Medulla oblongata (tissue), 1 donor: ENCODE measurements around the gene NCOA3.
A peak's percentile ranks its signal among the peaks of the same experiment; 100 is the strongest.
"Not testable (repeated sequence)": the region's sequence is repeated elsewhere in the genome, so short reads cannot be mapped to it uniquely, and the experiment has no call there.

ENCODE experiments used
- DNase-seq: peaks from one replicate; pipeline ENCODE4 v3.0.0-alpha.2; 2015; ENCODE audit errors: extremely low spot score

NCOA3 gene

DNA sequence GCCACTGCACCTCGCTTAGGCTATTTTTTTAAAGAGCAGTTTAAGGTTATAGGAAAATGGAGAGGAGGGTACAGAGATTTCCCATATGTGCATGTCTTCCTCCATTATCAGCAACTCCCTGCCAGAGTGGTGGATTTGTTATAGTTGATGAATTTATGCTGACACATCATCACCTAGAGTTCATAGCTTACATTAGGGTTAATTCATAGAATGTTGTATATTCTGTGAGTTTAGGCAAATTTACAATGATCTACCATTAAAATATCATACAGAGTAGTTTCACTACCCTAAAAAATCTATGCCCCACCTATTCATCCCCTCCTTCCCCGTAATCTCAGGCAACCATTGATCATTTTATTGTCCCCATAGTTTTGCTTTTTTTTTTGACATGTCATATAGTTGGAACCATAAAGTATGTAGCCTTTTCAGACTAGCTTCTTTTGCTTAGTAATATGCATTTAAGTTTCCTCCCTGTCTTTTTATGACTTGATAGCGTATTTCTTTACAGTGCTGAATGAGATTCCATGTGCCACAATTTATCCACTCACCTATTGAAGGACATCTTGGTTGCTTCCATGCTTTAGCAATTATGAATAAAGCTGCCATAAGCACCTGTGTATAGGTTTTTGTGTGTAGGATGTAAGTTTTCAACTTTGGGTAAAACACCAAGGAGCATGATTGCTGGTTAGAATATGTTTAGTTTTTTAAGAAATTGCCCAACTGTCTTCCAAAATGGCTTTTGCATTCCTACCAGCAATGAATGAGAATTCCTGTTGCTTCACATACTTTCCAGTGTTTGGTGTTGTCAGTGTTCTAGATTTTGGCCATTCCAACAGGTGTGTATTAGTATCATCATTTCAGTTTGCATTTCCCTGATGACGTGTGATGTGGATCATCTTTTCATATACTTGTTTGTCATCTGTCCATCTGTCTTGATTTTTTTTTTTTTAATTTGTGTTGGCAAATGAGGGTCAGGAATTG lies 60.2 kb downstream of the NCOA3 start:
- no peak for DNase-seq

DNA sequence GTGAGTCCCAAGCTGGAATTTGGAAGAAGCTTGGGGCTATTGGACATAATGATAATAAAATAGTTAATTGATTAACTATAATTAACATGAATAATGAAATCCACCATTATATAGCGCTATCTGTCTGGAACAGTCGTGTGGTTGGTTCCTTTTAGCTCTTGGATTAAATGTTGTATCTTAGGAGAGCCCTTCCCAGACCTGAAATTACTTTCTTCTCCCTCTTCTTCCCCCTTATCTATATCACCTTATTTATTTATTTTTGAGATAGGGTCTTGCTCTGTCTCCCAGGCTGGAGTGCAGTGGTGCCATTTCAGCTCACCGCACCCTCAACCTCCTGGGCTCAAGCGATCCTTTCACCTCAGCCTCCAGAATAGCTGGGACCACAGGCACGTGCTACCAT lies 64.6 kb downstream of the NCOA3 start:
- DNase-seq, result no peak

DNA sequence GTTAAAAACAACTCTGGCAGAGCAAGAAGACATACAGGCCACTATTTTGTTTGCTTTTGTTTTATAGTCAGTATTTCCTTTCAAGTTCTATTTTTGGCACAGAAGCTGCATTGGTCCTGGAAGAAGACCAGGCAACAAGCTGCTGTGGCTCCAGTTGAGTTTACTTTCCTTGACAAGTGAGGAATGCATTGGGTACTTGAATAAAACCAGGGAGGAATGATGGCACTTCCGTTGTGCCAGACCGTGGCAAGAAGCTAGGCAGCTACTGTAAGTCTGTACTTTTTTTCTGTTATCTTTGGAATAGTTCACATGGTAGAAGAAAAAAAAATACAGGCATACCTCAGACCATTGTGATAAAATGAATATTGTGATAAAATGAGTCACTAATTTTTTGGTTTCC lies 66.3 kb downstream of the NCOA3 start:
- DNase-seq, result no peak

DNA sequence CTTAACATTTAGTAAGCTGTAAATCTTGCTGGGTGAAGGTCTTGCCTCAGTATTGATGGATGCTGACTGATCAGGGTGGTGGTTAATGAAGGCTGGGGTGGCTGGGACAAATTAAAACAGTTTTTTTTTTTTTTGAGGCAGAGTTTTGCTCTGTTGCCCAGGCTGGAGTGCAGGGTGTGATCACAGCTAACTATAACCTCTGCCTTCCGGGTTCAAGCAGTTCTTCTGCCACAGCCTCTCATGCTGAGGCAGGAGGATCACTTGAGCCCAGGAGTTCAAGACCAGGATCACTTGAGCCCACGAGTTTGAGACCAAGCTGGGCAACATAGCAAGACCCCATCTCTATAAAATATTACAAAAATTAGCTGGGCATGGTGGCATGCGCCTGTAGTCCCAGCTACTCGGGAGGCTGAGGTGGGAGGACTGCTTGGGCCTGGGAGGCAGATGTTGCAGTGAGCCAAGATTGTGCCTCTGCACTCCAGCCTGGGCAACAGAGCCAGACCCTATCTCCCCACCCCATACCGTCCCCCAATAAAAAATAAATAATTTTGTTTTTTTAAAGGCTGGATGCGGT lies 67.2 kb downstream of the NCOA3 start:
- DNase-seq, result no peak

DNA sequence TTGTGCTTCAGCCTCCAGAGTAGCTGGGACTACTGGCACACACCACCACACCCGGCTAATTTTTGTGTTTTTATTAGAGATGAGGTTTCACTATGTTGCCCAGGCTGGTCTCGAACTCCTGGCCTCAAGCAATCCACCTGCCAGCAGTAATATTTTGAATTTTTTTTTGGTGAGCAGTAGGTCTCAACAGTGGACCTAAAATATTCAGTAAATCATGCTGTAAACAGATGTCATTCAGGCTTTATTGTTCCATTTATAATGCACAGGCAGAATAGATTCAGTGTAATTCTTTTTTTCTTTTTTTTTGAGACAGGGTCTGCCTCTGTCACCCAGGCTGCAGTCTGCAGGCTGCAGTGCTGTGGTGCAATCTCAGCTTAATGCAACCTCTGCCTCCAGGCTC lies 69.7 kb downstream of the NCOA3 start:
- DNase-seq, result no peak

DNA sequence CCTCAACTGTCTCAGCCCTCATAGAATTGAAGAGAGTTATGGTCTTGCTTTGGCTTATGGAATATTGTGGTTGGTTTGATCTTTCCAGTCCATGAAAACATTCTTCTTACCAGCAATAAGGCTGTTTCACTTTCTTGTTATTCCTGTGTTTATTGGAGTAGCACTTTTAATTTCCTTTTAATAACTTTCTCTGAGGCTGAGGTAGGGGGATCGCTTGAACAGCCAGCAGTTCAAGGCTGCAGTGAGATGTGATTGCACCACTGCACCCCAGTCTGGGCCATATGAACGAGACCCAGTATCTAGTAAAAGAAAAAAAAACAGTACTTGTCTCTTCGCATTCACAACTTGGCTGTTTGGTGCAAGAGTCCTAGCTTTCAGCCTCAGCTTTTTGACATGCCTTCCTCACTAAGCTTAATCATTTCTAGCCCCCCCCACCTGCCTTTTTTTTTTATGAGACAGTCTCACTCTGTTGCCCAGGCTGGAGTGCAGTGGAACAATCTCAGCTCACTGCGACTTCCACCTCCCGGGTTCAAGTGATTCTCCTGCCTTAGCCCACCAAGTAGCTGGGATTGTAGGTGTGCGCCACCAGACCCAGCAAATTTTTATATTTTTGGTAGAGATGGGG lies 70.5 kb downstream of the NCOA3 start:
- no peak for DNase-seq

DNA sequence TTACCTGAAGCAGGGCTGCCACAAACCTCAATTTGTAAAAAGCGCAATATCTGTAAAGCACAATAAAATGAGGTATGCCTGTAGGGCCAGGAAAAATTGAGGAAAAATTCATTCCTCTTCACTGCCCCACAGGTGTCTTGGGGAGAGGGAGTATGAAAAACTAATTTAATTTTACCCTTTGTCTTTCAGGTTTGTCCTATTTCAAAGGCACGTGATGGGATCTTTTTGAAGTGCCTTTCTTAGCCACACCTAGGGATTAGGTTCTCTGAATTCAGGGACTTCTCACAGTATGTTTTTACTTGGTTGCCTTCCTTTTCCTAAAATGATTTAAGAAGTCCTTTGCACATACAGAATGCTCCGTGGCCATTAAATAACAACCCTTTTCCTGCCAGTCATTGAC lies 71.9 kb downstream of the NCOA3 start:
- DNase-seq, result no peak

DNA sequence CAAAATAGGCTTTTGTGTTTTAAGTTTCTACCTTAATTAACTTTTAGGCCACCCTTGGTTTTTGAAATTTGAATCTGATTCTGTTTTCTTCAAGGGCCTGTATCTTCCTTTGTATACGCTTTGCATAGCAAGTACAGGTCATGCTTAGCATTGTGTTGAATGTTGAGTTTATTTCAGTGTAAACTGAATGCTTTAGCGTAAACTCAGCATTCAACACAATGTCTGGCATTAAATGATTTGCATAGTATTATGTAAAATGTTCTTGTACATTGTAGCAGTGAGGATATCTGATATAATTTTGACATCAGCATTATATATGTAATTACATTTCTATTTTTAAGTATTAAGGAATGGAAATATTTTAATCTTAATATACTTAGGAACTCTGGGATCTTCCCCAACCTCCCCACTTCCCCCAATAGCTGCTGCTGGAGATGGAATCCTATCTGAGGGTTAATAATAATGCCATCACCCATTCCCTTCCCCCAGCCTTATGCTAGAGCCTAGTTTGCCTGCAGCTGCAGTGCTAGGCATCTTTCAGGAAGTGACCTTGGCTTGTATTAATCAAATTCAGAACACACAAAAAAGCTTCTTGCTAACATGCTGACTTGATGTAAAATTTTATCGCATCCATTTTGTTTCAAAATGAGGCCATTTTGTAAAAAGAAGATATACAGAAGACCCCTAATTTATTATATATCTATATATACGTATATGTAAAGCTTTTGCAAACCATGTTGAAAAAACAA lies 73.1 kb downstream of the NCOA3 start:
- DNase-seq, result no peak

DNA sequence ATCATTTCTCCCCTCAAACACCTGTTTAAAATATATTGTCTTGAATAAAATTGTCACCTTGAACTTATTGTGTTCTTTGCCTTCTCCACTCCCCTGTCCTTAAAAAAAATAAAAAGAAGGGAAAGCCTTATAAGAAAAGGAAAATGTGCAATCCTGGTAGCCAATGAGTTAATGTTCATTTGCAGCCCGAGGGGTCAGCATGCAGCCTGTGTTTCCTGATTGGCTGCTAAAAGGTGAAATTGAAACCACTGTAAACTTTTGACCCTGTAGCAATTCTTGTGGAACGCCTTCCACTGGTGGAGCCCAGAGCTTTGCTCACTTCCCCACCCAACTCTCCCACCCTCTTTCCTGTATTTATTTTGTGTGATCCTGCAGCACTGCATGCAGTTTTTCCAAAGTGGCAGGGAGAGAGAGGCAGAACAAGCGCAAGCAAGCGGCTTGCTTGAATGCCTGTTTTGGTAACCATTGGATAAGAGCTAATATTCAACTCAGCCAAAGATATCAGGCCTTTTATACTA lies 74.9 kb downstream of the NCOA3 start:
- DNase-seq, result peak; percentile 80

DNA sequence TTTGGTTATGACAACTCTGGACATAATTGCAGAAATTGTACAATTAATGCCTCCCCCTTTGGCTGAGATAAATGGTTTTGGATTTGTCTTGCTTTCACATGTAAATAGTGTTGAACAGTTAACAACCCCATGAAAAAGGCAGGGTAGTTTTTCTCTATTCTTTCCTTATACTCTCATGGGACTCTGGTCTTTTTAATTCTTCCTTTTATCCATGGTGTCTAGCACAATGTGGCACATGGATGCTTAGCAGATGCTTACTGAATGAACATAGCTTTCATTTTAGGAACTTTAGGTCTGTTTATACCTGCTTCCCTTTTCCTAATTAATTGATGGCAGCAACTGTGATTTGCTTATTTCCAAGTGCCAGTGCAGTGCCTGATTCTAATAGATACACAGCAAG lies 75.6 kb downstream of the NCOA3 start:
- no peak for DNase-seq

DNA sequence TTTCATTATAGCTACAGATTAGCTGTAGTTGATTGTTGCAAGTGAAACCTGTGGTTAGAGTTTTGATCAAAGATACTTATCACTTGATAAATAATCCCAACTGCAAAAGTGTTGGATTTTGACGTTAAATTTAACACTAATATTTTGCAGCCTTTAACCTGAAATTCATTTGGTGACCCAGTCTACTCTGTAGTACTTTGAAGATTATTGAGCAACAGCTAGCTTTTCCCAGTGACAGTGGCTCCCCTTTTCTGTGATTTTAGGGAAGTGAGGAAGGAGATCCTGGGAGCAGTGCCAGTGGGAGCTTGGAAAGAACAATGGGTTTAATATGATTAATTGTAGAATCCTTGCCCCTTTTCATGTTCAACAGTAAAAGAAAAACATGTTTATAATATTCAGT lies 76.9 kb downstream of the NCOA3 start:
- DNase-seq, result no peak

DNA sequence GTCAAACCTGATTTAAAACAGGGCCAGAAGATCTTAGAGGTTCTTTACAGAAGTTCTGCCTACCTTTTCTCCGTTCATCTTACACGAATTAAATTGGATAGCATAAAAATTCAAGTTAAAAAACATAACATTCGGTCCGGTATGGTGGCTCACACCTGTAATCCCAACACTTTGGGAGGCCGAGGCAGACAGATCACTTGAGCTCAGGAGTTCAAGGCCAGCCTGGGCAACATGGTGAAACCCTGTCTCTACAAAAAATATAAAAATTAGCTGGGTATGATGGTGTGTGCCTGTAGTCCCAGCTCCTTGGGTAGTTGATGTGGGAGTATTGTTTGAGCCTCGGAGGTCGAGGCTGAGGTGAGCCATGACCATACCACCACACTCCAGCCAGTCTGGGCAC lies 79.0 kb downstream of the NCOA3 start:
- DNase-seq, result not testable (repeated sequence)

DNA sequence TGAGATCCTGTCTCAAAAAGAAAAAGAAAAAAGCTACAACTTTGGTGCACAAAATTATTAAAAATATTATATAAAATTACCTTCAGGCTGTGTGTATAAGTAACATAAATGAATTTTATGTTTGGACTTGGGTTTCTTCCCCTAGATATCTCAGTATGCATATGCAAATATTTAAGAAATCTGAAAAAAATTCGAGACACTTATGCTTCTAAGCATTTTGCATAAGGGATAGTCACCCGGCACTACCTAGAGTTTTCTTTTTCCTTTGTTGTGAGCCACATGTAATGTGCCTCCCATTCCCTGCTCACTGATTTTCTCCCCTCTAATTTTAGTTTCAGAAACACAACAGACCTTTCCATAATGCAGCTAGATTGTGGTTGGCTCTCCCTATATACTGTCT lies 79.4 kb downstream of the NCOA3 start:
- no peak for DNase-seq

DNA sequence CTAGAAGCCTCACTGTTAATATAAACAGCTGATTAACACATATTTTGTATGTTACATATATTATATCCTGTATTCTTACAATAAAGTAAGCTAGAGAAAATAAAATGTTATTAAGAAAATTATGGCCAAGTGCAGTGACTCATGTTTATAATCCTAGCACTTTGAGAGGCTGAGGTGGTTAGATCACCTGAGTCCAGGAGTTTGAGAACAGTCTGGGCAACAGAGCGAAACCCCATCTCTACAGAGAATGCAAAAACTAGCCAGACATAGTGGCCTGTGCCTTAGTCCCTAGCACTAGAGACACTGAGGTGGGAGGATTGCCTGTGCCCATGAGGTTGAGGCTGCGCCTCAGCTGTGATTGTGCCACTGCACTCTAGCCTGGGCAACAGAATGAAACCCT lies 81.9 kb downstream of the NCOA3 start:
- no peak for DNase-seq

DNA sequence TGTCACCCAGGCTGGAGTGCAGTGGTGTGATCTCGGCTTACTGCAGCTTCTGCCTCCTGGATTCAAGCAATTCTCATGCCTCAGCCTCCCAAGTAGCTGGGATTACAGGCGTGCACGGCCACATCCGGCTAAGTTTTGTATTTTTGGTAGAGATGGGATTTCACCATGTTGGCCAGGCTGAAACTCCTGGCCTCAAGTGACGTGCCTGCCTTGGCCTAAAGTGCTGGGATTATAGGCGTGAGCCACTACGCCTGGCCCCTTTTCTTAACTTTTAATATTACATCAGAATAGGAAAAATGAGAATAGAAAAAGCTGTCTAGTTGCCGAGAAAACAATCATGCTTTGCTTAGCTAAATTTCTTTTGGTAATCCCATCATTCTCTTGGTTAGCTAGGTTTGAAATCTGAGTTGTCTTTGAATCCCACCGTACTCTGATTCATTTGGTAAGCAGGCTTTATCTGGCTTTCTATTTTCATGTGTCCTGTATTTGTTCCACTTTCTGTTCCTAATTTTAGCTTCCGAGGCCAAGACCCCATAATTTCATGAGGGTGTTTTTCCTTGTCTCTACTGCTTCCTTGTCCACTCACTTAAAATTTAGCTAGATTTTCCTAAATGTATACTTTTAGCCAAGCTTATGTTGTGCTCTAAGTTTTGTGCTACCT lies 83.5 kb downstream of the NCOA3 start:
- no peak for DNase-seq

DNA sequence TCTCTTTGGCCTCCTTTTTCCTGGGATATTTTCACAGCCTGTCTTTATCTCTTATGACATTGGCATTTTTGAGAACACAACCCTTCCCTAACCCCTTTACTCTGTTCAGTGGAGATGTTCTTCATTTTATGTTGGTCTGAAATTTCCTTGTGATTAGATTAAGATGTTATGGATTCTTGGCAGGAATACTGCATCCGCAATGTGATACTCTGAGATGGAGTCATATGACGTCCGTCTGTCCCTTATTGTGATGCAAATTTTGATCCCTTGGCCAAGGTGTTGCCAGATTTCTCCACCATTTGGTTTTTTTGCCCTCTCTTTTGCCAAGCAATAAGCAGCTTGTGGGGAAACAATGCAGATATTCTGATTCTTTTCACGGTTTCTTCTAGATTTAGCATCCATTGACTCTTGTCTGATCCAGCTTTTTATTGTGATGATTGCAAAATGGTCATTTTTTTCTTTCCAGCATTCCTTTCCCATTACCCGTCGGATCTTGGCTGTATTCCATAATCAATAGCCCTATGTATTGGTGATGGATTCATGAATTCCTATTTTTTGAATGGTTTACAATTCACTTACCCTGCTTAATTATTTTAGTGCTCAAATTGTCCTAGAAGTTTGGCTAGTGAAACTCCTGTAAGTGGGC lies 85.1 kb downstream of the NCOA3 start:
- no peak for DNase-seq

DNA sequence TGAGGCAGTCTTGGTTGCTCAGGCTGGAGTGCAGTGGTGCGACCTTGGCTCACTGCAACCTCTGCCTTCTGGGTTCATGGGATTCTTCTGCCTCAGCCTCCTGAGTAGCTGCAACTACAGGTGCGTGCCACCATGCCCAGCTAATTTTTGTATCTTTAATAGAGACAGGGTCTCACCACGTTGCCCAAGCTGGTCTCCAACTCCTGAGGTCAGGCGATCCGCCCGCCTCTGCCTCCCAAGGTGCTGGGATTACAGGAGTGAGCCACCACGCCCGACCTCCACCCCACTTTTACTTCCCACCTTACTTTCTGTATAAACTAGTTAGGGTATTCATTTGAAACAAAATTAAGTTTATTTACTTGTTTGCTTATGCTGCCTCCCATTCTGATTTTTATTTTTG lies 86.5 kb downstream of the NCOA3 start:
- DNase-seq, result no peak

DNA sequence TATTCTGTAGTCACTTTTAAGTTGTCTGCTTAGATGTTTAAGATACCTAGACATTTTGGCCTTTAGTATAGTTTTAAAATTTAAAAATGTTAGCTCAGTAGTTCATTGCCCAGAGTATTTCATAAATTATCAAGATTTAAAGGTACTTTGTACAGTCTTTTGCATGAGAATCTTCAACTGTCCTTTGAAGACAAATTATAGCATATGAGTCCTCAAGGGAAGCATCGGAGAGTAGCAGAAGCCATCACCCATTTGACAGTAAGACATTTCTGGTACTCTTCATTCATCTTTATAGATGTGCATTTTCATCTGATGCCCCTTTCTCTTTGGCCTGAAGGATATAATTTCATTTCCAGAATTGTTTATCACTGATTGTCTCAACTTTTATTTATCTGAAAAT lies 89.5 kb downstream of the NCOA3 start:
- no peak for DNase-seq

DNA sequence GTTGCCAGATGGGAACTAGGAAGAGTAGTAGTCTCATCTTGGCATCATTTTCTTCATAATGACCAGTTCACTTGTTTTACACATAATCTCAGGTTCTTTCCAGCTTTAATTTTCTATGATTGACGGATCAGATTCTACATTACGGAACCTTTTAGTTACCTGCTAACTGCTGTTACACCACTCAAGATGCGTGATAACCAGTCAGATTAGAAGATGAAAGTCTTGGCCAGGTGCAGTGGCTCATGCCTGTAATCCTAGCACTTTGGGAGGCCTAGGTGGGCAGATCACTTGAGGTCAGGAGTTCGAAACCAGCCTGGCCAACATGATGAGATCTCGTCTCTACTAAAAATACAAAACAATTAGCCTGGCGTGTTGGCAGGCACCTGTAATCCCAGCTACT lies 92.5 kb downstream of the NCOA3 start:
- DNase-seq, result no peak

DNA sequence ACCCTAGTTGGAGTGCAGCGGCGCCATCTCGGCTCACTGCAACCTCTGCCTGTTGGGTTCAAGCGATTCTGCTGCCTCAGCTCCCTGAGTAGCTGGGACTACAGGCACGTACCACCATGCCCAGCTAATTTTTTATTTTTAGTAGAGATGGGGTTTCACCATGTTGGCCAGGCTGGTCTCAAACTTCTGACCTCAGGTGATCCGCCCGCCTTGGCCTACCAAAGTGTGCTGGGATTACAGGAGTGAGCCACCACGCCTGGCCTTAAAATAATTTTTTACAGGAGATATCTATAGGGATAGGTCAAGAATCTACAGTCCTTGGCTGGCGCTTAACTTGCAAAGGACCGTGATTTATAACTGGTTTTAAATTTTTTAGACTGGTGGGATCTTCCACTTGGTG lies 93.5 kb downstream of the NCOA3 start:
- not testable (repeated sequence) for DNase-seq

DNA sequence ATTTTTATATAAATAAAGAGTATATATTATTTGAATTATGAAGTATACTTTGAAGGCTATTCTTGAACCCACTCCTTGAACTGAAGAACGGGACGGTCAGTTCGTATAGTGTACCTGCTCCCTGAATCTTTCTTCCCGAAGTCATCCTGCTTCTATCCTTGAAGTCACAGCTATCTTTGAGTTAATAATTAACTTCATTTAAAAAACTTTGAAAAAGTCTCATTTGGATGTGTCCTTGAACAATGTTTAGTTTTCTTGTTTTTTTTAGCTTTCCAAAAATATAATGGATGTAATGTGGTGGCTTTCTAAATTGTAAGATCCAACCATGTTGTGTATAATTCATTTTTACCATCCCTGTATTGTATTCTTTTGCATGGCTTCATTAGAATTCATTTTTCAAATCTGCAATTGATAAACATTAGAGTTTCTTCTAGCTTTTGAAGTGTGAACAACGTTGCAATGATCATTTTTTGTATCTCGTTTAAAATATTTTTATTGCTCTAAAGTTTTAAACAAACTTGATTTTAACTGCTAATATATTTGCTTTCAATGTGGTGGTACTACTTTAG lies 94.4 kb downstream of the NCOA3 start:
- no peak for DNase-seq
